SKM-1 (cell line): ENCODE results near the gene PPP6R2.
A peak's percentile ranks its signal among the peaks of the same experiment; 100 is the strongest.
"Not testable (repeated sequence)": the region's sequence is repeated elsewhere in the genome, so short reads cannot be mapped to it uniquely, and the experiment has no call there.

Source experiments
- DNase-seq: peaks from one replicate; lab custom pipeline; 2025; ENCODE audit not compliant: unreplicated experiment; lab: John Stamatoyannopoulos, UW

The PPP6R2 gene

DNA sequence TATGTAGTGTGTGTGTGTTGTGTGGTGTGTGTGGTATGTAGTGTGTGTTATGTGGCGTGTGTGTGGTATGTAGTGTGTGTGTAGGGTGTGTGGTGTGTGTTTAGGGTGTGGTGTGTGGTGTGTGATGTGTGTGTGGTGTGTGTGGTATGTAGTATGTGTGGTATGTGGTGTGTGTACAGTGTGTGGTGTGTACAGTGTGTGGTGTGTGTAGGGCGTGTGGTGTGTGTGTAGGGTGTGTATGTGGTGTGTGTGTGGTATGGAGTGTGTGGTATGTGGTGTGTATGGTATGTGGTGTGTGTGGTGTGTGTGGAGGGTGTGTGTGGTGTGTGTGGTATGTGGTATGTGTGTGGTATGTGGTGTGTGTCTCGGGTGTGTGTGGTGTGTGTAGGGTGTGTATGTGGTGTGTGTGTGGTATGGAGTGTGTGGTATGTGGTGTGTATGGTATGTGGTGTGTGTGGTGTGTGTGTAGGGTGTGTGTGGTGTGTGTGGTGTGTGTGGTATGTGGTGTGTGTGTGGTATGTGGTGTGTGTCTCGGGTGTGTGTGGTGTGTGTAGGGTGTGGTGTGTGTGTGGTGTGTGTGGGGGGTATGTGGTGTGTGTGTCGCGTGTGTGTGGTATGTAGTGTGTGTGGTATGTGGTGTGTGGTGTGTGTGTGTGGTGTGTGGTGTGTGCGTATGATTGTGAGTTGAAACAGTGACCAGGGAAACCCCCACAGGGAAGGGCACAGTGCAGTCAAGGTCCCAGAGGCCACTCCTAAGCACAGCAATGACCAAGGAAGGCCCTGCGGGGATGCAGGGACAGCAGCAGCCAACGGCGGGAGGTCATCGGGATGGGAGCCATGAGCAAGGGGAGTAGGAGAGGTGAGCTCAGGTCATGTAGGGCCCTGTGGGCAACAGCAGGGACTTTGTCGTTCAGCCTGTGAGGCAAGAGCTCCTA is 2.9 kb upstream of the PPP6R2 start:
- DNase-seq: no peak

DNA sequence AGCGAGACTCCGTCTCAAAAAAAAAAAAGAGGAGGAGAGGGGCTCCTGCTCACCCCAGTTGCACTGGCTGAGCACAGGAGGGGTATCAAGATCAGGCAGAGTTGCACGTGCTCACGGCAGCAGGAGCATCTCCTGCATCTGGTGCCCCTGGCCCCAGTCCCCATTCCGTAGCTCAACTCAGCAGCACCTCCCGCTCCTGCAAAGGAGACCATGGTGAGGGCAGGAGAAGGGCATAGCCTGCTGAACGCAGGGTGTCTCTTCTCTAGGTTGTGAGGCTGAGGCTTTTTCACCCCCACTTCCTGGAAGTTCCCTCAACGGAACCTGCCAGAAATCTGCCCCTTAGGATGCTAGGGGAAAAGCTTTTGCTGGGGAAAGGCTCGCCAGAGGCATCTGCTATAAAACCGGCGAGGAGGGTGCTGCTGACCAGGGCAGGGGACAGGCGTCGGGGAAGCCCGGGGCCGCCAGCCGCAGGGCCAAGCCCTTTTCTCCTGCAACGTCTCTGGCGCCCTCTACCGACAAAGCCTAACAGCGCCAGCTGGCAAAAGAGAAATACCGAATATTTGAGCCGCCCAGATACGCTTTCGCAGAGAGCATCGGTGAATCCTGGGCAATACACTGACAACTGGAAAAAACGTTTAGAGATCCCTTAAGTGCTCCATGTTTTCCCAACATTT is 1.0 kb upstream of the PPP6R2 start:
- DNase-seq: peak; percentile 78

DNA sequence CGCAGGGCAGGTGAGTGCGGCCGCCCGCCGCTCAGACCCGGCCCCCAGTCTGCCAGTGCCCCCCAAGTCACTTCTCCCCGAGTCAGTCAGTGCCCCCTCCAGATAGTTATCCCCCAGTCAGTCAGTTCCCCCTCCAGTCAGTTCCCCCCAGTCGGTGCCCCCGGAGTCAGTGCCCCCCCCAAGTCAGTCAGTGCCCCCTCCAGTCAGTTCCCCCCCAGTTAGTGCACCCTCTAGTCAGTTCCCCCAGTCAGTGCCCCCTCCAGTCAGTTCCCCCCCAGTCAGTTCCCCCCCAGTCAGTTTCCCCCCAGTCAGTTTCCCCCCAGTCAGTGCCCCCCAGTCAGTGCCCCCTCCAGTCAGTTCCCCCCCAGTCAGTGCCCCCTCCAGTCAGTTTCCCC is 411 bp downstream of the PPP6R2 start:
- no peak for DNase-seq

DNA sequence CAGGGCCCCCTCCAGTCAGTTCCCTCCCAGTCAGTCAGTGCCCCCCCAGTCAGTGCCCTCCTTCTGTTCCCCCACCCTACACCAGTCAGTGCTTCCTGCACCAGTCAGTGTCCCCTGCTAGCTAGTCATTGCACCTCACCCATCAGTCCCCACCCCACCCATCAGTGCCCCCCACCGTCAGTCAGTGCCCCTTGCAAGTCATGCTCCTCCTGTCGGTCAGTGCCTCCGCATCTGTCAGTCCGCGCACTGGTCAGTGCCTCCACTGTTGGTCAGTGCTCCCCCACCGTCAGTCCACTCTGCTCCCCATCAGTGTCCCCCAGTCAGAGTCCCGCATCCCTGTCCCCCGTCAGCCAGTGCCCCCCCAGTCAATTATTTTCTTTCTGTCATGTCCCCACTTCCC is 3.3 kb downstream of the PPP6R2 start:
- DNase-seq: no peak

DNA sequence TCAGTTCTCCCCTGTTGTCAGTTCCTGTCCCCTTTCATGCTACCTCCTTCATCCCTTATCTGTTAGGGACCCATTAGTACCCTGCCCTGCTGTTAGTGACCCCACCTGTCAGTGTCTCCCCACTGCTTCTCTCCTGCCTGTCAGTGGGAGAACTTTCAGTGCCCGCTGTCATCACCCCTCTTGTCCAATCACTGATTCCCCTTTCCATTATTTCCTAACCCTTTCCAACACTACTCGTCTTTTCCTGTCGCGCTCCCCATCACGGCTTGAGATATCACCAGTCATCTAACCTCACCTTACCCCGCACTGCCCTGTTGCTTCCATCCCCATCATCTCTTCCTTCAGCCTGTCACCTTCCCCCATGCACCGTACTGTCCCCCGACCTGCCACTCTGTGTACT is 4.0 kb downstream of the PPP6R2 start:
- DNase-seq: no peak

DNA sequence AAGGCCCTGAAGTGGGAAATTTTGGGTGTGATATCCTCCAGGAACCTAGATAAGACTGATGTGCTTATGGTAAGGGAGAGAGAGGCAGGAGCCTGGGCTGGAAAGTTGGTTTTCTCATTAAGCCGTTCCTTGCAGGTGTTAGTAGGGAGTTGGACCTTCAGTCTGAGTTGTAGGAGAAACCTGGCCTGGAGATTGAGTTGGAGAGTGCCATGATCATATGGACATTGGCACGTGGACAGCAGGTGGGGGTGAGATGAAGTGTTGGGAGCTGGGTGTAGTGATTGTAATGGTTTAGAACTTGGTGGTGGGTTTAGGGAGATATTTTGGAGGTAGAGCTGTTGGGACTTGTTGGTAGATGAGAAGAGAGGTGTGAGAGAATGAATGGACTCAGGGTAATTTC is 4.9 kb downstream of the PPP6R2 start:
- DNase-seq: no peak

DNA sequence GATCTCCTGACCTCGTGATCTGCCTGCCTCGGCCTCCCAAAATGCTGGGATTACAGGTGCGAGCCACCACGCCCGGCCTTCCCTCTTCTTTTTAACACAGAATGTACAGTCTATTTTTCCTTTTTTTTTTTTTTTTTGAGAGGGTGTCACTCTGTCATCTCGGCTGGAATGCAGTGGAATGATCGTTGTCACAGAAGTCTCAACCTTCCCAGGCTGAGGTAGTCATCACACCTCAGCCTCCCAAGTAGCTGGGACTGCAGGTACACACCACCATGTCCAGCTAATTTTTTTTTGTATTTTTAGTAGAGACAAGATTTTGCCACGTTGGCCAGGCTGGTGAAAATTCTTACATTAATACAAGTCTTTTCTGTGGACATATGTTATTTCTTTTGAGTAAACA is 13.1 kb downstream of the PPP6R2 start:
- no peak for DNase-seq

DNA sequence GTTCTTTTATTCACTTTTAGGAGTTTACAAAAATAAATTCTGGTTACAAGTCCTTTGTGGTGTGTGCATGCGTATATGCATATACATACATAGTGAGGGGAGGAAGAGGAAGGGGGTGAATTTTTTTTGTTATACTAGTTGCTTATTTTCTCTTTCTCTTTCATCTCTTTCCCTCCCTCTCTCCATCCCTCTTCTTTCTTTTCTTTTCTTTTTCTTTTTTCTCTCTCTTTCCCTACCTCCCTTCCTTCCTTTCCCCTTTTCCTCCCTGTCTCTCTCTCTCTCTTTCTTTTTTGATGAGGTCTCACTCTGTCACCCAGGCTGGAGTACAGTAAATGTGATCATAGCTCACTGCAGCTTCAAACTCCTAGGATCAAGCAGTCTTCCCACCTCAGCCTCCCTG is 14.1 kb downstream of the PPP6R2 start:
- no peak for DNase-seq

DNA sequence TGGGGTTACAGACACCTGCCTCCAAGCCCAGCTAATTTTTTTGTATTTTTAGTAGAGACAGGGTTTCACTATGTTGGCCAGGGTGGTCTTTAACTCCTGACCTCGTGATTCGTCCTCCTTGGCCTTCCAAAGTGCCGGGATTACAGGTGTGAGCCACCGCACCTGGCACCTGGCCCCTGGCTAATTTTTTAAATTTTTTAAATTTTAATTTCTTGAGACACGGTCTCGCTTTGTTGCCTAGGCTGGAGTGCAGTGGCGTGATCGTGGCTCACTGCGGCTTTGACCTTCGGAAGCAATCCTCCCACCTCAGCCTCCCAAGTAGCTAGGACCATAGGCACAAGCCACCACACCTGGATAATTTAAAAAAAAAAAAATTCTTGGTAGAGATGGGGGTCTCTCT is 14.6 kb downstream of the PPP6R2 start:
- DNase-seq: no peak

DNA sequence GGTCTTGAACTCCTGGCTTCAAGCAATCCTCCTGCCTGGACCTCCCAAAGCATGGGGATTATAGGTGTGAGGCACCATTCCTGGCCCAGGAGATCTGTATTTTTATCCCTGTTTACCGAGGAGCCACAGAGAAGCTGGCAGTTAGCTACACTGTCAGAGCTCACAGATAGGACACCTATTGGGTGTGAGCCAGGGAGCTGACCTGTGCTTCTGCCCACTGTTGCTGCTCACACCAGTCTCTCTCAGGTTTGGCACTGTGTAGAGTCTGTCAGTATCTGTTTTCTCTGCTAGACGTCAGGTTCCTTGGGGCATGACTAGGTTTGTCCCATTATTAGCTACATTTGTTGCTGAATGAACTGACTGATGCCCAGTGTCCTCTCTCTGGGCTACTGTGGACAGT is 17.5 kb downstream of the PPP6R2 start:
- DNase-seq: no peak

DNA sequence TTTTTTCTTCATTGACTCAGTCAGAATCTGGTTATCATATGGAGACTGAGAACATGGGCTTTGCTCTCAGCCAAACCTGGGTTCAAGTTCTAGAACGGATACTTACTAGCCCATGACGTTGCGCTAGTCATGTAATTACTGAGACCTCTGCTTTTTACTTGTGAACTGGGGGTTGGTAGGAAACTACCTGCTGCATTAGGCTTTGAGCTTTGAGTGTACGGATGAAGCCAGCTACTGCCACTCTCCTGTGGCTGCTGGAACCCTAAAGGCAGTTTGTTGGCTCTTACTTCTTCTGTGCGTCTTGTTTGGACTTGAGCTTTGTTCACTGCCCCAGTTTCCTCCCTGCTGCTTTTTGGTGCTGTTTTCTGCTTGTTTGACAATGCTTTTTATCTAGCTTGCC is 18.1 kb downstream of the PPP6R2 start:
- no peak for DNase-seq

DNA sequence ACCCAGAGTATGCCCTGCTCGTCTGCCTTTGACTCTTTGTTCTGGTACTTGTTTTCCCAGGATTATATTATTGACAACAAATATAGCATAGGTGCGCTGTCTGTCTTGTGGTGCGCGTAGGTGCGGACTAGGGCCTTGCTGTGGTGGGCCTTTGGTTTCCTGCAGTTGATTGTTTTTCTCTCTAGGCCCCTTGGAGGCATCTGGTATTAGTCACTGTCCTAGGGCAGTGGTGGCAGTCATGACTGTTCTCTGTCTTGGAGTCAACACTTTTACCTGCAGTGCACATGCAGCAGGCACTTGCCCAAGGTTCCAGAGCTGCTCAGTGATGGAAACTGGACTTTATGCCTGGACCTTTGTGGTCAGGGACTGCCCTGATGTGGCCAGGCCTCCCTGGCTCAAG is 18.6 kb downstream of the PPP6R2 start:
- DNase-seq: no peak

DNA sequence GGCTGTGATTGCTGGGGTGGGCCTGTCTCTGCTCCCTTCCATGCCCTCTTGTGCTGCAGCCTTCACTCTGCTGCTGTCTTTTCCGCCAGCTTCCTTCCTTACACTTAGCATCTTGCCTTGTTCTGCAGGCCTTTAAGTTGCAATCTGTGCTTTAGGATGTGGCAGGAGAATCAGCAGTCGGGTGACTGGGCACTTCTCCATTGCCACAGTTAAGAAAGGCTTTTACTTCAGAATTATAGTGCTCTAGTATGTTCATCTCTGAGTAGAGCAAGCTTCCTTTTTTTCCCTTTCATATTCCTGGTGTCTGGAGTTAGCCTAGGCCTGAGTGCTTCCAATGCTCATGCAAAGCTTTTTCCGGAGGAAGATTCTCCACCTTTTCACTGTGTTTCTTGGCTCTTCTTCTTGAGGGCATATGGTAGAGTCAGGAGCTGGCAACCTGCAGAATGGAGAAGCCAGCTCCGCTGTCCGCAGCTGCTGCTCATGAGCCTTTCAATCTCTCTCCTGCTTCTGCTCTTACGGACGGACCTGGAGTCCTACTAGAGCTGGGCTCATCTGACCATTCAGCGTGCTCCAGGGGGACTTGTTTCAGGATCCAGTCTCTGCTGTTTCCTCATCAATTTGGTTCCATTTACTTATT is 20.2 kb downstream of the PPP6R2 start:
- no peak for DNase-seq

DNA sequence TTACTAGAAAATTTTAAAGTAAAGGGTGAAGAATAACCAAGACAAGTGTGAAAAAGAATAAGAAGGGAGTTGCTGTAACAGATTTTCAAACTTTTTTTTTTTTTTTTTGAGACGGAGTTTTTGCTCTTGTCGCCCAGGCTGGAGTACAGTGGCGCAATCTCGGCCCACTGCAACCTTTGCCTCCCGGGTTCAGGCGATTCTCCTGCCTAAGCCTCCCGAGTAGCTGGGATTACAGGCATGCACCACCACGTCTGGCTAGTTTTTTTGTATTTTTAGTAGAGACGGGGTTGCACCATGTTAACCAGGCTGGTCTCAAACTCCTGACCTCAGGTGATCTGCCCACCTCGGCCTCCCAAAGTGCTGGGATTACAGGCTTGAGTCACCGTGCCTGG is 20.7 kb downstream of the PPP6R2 start:
- DNase-seq: not testable (repeated sequence)

DNA sequence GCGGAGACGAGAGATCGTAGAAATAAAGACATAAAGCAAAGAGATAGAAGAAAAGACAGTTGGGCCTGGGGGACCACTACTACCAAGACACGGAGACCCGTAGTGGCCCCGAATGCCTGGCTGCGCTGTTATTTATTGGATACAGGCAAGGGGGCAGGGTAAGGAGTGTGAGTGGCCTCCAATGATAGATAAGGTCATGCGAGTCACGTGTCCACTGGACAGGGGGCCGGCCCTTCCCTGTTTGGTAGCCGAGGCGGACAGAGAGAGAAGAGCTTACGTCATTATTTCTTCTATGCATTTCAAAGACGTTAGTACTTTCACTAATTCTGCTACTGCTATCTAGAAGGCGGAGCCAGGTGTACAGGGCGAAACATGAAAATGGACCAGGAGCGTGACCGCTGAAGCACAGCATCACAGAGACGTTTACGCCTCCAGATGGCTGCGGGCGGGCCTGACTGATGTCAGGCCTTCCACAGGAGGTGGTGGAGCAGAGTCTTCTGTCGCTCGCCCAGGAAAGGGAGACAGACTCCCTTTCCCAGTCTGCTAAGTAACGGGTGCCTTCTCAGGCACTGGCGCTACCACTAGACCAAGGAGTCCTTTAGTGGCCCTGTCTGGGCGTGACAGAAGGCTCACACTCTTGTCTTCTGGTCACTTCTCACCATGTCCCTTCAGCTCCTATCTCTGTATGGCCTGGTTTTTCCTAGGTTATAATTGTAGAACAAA is 24.8 kb downstream of the PPP6R2 start:
- DNase-seq: no peak

DNA sequence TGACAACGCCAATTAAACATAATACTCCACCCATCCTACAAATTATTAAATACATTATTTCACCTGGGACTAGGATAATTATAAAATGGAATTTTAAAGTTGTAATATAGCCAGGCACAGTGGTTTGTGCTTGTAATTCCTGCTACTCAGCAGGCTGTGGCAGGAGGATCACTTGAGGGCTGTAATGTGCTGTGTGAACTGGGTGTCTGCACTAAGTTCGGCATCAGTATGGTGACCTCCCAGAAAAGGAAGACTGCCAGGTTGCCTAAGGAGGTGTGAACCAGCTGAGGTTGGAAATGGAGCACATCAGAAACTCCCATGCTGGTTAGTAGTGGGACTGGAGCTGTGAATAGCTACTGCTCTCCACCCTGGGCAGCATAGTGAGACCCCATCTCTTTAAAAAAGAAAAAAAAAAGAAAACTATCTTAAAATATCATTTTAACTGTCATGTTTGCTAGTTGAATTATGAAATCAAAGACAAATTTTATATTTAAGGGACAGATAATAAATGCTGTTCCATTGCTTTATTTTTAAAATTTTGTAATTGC is 28.0 kb downstream of the PPP6R2 start:
- DNase-seq: no peak

DNA sequence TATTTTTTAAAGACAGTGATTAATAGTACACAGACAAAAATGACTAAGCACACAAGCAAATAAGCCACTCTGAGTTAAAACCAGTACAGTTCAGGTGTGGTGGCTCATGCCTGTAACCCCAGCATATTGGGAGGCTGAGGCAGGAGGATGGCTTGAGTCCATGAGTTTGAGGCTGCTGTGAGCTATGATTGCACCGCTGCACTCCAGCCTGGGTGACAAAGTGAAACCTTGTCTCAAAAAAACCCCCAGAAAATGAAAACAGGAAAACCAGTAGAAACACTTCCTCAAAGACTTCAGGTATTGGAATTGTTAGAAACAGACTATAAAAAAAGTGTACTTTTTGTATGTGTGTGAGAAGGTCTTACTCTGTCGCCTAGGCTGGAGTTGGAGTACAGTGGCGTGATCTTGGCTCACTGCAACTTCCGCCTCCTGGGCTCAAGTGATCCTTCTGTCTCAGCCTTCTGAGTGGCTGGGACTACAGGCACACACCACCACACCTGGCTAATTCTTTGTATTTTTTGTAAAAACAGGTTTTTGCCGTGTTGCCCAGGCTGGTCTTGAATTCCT is 33.0 kb downstream of the PPP6R2 start:
- DNase-seq: no peak

DNA sequence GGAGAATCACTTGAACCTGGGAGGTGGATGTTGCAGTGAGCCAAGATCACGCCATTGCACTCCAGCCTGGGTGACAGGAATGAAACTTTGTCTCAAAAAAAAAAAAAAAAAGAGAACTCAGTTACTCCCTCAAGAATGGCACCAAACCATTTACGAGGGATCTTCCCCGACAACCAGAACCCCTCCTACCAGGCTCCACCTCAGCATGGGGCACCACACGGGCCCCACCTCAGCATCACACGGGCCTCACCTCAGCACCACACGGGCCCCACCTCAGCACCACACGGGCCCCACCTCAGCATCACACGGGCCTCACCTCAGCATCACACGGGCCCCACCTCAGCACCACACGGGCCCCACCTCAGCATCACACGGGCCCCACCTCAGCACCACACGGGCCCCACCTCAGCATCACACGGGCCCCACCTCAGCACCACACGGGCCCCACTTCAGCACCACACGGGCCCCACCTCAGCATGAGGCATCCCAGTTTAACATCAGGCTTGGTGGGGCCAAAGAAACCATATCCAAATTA is 38.0 kb downstream of the PPP6R2 start:
- DNase-seq: not testable (repeated sequence)

DNA sequence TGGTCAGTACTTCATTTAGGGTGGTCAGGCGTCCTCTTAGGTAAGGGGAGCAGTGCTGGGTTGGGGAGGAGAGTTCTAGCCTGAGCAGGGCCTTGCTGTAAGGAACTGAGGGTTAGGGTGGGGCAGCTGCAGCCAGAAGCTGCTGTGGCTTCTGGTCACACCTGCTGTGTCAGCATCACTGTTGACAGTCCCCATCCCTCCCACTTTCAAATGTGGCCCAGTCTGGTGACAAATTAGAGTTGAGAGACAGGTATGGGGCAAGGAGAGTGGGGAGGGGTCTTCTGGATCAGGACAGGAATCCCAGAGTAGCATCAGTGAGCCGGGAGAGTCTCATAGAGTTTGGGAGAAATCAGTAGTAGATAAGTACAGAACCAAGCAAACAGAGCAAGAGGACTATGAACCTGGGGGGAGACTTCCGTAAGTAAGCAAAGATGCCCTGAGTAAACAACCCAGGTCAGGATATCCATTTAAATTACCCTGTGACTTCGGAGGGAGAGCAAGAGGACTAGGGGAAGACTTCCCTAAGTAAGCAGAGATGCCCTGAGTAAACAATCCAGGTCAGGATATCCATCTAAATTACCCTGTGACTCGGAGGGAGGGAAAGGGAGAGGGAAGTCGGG is 53.7 kb downstream of the PPP6R2 start:
- DNase-seq: no peak
